ENCODE results near the gene ADAMTS9. TPM values are rescaled to one million over a fixed set of nuclear protein-coding genes. Genes with fewer than 3 reads are reported as not detected.

ADAMTS9 gene
- total and polyA plus RNA-seq, 2 donors (not counting 3 experiments of a cell fraction or from before 2014, with no cell fraction given) = 6.5 to 23.9 TPM

- no peak overlapping the region for H2AFZ ChIP-seq (ENCODE audit: low read depth, low read length)
- no peaks in the 10 kb centered on the region for H3K36me3 ChIP-seq (ENCODE audit: control insufficient read depth in 2 of 2, extremely low read depth in 1 of 2, insufficient read depth in 2 of 2, low read length in 2 of 2)
- intact Hi-C loops (cut with micrococcal nuclease) = no loop called here
- no TSS peak for BruUV-seq (replicated peaks)
- H3K9ac ChIP-seq (replicated peaks; ENCODE audit: extremely low read depth, insufficient read depth, low read length) = no peak overlapping the region
- no peaks in the 10 kb centered on the region for H4K20me1 ChIP-seq (replicated peaks; ENCODE audit: control insufficient read depth, extremely low read depth, insufficient read depth, low read length)
- peaks cover 12% of the 10 kb centered on the region for H3K4me1 ChIP-seq (ENCODE audit: control insufficient read depth, extremely low read depth, insufficient read depth, low read length)
- dilution Hi-C loops (cut with MboI; ENCODE audit: extremely low pct_ligation_motif_present, low sequenced_read_pairs) = no loop called here
- no peak for DNase-seq (ENCODE audit: low read depth, low spot score)
- FAIRE-seq = no peak
- no peak overlapping the region for H3K4me3 ChIP-seq (replicated peaks in 1 of 3; ENCODE audit: insufficient read depth in 1 of 3, low read depth in 1 of 3, low read length in 3 of 3)
- H3K9me3 ChIP-seq (replicated peaks; ENCODE audit: control insufficient read depth, insufficient read depth, low read length) = no peaks in the 10 kb centered on the region
- TF ChIP-seq EZH2 (IDR thresholded peaks at IDR 0.05; ENCODE audit: borderline replicate concordance, low read depth, low read length, severe bottlenecking) (no peak), GATA2 (IDR thresholded peaks at IDR 0.05; ENCODE audit: insufficient read depth, insufficient read length, low read depth, low read length) (no peak)
- TF ChIP-seq, protein P1, sequence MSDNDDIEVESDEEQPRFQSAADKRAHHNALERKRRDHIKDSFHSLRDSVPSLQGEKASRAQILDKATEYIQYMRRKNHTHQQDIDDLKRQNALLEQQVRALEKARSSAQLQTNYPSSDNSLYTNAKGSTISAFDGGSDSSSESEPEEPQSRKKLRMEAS (IDR thresholded peaks at IDR 0.05; ENCODE audit: insufficient read depth, insufficient read length) = no peak
- TF ChIP-seq, protein P2, sequence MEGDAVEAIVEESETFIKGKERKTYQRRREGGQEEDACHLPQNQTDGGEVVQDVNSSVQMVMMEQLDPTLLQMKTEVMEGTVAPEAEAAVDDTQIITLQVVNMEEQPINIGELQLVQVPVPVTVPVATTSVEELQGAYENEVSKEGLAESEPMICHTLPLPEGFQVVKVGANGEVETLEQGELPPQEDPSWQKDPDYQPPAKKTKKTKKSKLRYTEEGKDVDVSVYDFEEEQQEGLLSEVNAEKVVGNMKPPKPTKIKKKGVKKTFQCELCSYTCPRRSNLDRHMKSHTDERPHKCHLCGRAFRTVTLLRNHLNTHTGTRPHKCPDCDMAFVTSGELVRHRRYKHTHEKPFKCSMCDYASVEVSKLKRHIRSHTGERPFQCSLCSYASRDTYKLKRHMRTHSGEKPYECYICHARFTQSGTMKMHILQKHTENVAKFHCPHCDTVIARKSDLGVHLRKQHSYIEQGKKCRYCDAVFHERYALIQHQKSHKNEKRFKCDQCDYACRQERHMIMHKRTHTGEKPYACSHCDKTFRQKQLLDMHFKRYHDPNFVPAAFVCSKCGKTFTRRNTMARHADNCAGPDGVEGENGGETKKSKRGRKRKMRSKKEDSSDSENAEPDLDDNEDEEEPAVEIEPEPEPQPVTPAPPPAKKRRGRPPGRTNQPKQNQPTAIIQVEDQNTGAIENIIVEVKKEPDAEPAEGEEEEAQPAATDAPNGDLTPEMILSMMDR (IDR thresholded peaks at IDR 0.05; ENCODE audit: extremely low read depth in 1 of 2, insufficient read depth in 1 of 2, low read depth in 1 of 2, low read length in 2 of 2) = no peak
- no peaks in the 10 kb centered on the region for H3K79me2 ChIP-seq (ENCODE audit: control insufficient read depth, insufficient read depth, low read length)
- POLR2A ChIA-PET = no interaction called here
- no peak overlapping the region for H3K27ac ChIP-seq (ENCODE audit: insufficient read depth, low read depth, low read length)
- H3K4me2 ChIP-seq (ENCODE audit: insufficient read depth, low read length) = no peak overlapping the region
- CTCF ChIA-PET = no interaction called here
- no peaks in the 10 kb centered on the region for H3K27me3 ChIP-seq (ENCODE audit: control insufficient read depth in 2 of 2, insufficient read depth in 2 of 2, low read length in 2 of 2)
- no peaks in the 10 kb centered on the region for H3K9me1 ChIP-seq (replicated peaks; ENCODE audit: control insufficient read depth, extremely low read depth, insufficient read depth, low read length)
These were observed 65.9 kb downstream of the ADAMTS9 start for GRCh38 chr3:64621726-64622395.

DNA sequence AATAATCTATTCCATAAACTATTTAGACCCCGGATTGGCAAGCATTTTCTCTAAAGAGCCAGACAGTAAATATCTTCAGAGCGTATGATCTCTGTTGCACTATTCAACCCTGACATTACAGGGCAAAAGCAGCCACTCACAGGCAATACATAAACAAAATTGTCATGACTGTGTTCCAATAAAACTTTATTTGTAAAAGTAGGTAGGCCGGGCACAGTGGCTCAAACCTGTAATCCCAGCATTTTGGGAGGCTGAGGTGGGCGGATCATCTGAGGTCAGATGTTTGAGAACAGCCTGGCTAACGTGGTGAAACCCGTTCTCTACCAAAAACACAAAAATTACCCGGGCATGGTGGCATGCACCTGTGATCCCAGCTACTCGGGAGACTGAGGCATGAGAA, 66.5 kb downstream of the ADAMTS9 start:
- intact Hi-C loops (cut with micrococcal nuclease) (no loop called here), dilution Hi-C loops (cut with MboI; ENCODE audit: extremely low pct_ligation_motif_present, low sequenced_read_pairs) (no loop called here)
- no peak for FAIRE-seq
- Histone ChIP-seq H3K79me2 (ENCODE audit: control insufficient read depth, insufficient read depth, low read length) (no peaks in the 10 kb centered on the region), H4K20me1 (replicated peaks; ENCODE audit: control insufficient read depth, extremely low read depth, insufficient read depth, low read length) (no peaks in the 10 kb centered on the region), H2AFZ (ENCODE audit: low read depth, low read length) (no peak overlapping the region), H3K36me3 (ENCODE audit: control insufficient read depth in 2 of 2, extremely low read depth in 1 of 2, insufficient read depth in 2 of 2, low read length in 2 of 2) (no peaks in the 10 kb centered on the region), H3K4me3 (replicated peaks in 1 of 3; ENCODE audit: insufficient read depth in 1 of 3, low read depth in 1 of 3, low read length in 3 of 3) (no peak overlapping the region), H3K4me2 (ENCODE audit: insufficient read depth, low read length) (no peak overlapping the region), H3K27ac (ENCODE audit: insufficient read depth, low read depth, low read length) (no peak overlapping the region), H3K27me3 (ENCODE audit: control insufficient read depth in 2 of 2, insufficient read depth in 2 of 2, low read length in 2 of 2) (no peaks in the 10 kb centered on the region), H3K9me1 (replicated peaks; ENCODE audit: control insufficient read depth, extremely low read depth, insufficient read depth, low read length) (no peaks in the 10 kb centered on the region), H3K9ac (replicated peaks; ENCODE audit: extremely low read depth, insufficient read depth, low read length) (no peak overlapping the region), H3K4me1 (ENCODE audit: control insufficient read depth, extremely low read depth, insufficient read depth, low read length) (peaks cover 18% of the 10 kb centered on the region), H3K9me3 (replicated peaks; ENCODE audit: control insufficient read depth, insufficient read depth, low read length) (no peaks in the 10 kb centered on the region)
- DNase-seq (ENCODE audit: low read depth, low spot score) = no peak
- CTCF ChIA-PET = no interaction called here
- POLR2A ChIA-PET = no interaction called here
- TF ChIP-seq POLR2AphosphoS5 (IDR thresholded peaks at IDR 0.05; ENCODE audit: insufficient read depth, low read depth, low read length) = no peak
- no peak for TF ChIP-seq GATA2 (IDR thresholded peaks at IDR 0.05; ENCODE audit: insufficient read depth, insufficient read length, low read depth, low read length)
- TF ChIP-seq EZH2 (IDR thresholded peaks at IDR 0.05; ENCODE audit: borderline replicate concordance, low read depth, low read length, severe bottlenecking) = no peak
- TF ChIP-seq MYC (IDR thresholded peaks at IDR 0.05; ENCODE audit: low read depth, low read length) = no peak
- TF ChIP-seq POLR2A (IDR thresholded peaks at IDR 0.05; ENCODE audit: low read depth, low read length) = no peak
- TF ChIP-seq, protein P2 (IDR thresholded peaks at IDR 0.05; ENCODE audit: extremely low read depth in 1 of 2, insufficient read depth in 1 of 2, low read depth in 1 of 2, low read length in 2 of 2) = no peak
- TF ChIP-seq JUN (IDR thresholded peaks at IDR 0.05; ENCODE audit: borderline replicate concordance, insufficient read depth, insufficient read length, low read depth) = no peak
- TF ChIP-seq, protein P1 (IDR thresholded peaks at IDR 0.05; ENCODE audit: insufficient read depth, insufficient read length) = no peak
- no peak for TF ChIP-seq FOS (IDR thresholded peaks at IDR 0.05; ENCODE audit: borderline replicate concordance, insufficient read depth, low read length)
- BruUV-seq (replicated peaks) = no TSS peak
